HG03097 (cell line): Measurements from ENCODE around the gene SYNPO2.
"Not testable (repeated sequence)": the region's sequence is repeated elsewhere in the genome, so short reads cannot be mapped to it uniquely, and the experiment has no call there.

Source experiments
- ATAC-seq: cut with Tn5 transposase; IDR thresholded peaks from one replicate; pipeline ENCODE4 v1.9.1; 2021; ENCODE audit not compliant: unreplicated experiment, low FRiP score

SYNPO2 gene

DNA sequence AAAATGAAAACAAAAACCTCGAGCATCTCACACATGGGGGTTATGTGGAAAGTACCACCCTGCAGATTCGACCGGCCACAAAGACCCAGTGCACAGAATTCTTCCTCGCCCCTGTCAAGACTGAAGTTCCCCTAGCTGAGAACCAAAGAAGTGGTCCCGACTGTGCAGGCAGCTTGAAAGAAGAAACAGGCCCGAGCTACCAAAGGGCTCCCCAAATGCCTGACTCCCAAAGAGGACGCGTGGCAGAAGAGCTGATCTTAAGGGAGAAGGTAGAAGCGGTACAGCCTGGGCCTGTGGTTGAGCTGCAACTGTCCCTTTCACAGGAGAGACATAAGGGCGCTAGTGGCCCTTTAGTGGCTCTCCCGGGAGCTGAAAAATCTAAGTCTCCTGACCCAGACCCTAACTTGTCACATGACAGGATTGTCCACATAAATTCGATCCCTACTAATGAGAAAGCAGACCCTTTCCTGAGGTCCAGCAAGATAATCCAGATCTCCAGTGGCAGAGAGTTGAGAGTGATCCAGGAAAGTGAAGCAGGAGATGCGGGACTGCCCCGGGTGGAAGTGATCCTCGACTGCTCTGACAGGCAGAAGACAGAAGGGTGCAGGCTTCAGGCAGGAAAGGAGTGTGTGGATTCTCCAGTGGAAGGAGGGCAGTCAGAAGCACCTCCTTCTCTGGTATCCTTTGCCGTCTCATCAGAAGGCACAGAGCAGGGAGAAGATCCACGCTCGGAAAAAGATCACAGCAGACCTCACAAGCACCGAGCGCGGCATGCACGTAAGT is 138.2 kb downstream of the SYNPO2 start:
- no peak for ATAC-seq

- ATAC-seq: no peak
Observed at GRCh38 chr4:119027811-119028210, 139.2 kb downstream of the SYNPO2 start.

- ATAC-seq: no peak
Observed at GRCh38 chr4:119028296-119028695, 139.6 kb downstream of the SYNPO2 start.

GRCh38 chr4:119029847-119030535 is 141.3 kb downstream of the SYNPO2 start:
- ATAC-seq: no peak

GRCh38 chr4:119030536-119030890 is 141.9 kb downstream of the SYNPO2 start:
- no peak for ATAC-seq

DNA sequence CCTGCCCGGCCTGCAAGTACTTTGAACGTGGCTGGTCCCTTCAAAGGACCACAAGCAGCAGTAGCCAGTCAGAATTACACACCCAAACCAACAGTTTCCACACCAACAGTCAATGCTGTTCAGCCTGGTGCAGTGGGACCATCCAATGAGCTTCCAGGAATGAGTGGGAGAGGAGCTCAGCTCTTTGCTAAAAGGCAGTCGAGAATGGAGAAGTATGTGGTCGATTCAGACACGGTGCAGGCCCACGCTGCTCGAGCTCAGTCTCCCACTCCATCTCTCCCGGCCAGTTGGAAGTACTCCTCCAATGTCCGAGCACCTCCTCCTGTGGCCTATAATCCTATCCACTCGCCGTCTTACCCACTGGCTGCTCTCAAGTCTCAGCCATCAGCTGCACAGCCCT is 142.6 kb downstream of the SYNPO2 start:
- no peak for ATAC-seq

DNA sequence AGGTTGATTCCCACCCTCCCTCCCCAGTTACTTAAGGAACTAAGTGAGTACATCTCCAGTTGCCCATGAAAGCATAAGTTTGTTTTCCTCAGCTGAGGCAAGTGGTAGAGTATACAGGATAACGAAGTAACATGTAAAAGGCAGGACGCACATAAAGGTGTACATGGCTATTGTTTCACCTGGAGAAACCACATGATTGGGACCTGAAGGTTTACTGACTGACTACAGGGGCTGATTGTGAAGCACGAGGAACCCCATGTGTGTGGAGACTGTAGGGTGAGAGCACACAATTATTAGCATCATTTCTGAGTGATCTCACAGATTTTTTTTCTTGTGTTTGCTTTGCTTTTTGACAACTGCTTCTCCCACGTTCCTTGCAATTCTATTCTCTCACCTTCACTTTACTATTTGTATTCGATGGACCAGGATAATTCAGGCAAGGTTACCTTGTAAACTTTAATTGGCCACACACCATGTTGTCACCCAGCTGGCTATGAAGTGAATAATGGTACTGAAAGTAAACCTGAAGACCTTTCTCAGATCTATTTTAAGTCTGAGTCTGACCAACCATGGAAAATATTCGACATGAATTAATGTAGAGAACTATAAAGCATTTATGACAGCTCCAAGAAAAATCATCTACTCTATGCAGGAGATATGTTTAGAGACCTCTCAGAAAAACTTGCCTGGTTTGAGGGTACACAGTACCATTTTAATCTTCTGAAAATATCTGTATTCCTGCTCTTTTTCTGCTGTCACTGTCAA is 144.4 kb downstream of the SYNPO2 start:
- no peak for ATAC-seq

GRCh38 chr4:119034276-119035008 is 145.8 kb downstream of the SYNPO2 start:
- ATAC-seq: no peak

DNA sequence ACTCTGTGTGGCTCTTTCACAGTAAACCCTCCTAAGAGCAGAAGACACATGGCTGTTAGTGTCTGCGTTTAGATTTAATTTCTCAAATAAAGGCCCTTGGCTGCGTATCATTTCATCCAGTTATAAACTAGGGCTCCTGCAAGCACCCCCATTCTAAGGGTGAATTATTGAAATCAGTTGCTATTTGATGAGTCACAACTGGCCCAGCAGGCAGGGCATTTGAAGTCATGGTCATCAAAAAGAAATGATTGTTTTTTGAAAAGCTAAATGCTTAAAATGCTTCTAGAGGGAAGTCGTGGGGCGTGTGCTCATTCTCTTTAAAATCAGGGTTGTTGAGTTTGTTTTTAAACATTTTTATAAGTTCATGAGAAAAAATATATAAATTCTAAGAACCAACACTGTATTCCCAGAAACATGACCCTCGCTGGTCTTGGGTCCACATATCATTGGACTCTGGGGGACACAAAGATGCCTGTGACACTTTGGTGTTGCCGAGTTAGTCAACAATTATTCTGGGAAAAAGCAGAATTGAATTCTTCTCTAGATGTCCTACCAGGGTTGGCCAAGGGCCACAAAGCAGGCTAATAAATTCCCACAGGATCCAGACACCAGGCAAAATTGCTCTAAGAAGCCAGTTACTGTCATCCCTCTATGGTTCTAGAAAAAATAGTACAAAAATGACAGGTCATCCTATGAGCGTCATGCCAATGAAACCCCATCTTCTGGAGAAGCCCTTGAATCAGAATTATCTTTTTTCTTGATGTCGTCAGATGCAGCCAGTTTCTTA is 147.5 kb downstream of the SYNPO2 start:
- ATAC-seq: no peak

GRCh38 chr4:119037709-119038108 is 149.1 kb downstream of the SYNPO2 start:
- no peak for ATAC-seq

- ATAC-seq: no peak
Observed at GRCh38 chr4:119038116-119038841, 149.6 kb downstream of the SYNPO2 start.

DNA sequence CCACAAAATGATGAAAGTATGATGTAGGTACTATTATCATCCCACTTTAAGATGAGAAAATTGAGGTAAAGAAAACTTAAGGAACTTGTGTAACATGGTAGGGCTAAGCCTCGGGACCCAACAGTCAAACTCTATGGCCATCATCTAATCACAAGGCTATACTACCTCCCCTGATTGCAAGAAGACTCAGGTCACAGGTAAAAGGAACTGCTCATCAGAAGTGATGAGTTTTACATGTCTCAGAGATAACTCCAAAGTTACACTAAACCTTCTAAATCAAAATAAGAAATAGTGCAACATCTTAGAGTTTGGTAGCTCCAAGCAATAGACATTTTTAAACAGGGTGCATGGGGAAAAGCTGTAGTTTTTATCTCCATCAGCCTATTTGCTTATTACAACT is 150.5 kb downstream of the SYNPO2 start:
- no peak for ATAC-seq

DNA sequence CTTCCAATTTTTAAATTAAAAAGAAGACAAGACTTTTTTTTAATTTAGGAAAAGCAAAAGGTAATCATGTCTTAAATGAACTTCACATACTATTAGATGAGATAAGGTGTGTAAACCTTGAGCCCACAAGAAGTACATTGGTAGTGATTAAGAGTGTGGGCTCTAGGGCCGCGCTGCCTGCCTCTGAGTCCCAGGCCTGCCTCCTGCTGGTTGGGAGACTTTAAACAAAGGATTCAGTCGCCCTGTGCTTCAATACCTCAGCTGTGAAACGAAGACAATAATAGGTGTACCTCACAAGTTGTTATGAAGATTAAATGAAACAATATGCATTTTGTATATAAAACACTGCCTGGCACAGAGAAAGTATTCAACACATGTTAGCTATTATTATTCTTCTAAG is 151.1 kb downstream of the SYNPO2 start:
- no peak for ATAC-seq

GRCh38 chr4:119040261-119040660 is 151.6 kb downstream of the SYNPO2 start:
- ATAC-seq: no peak

DNA sequence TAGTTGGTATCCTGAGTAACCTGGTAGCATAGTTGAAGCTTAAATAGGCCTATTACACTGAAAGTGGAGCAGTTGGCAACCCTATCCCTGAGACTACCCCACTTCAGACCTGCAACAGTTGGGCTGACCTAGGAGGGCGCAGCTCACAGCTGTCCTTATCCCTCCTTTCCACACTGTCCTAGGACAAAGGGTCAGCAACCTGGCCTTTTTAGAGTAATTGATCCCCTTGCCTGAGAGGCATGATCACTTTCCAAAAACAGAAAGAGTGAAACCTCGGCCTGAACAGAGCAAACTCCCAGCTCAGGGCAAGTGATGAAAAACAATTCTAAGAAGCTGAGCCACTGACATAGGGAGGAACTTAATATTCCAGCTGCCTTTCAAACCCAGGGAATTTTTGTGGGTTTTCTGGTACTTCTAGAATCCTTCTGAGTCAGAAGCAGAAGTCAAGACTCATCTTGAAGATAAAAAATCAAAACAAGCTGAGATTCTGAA is 152.1 kb downstream of the SYNPO2 start:
- no peak for ATAC-seq

DNA sequence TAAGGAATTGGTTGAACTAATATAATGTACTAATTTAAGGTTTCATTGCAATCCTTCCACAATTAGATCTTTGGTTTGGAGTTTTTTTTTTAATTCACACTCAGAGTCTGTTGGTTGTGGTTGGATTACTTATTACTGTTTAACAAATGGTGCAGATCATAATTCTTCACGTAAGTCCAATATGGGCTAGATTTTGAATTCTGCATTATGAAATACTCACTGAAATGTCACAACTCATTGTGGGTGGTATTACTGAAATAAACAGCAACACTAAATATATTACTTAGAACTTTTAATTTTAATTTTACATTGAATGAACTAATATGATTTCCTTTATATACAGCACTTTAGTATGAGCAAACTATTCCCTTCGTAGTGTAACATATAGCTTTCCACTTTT is 152.7 kb downstream of the SYNPO2 start:
- ATAC-seq: no peak

DNA sequence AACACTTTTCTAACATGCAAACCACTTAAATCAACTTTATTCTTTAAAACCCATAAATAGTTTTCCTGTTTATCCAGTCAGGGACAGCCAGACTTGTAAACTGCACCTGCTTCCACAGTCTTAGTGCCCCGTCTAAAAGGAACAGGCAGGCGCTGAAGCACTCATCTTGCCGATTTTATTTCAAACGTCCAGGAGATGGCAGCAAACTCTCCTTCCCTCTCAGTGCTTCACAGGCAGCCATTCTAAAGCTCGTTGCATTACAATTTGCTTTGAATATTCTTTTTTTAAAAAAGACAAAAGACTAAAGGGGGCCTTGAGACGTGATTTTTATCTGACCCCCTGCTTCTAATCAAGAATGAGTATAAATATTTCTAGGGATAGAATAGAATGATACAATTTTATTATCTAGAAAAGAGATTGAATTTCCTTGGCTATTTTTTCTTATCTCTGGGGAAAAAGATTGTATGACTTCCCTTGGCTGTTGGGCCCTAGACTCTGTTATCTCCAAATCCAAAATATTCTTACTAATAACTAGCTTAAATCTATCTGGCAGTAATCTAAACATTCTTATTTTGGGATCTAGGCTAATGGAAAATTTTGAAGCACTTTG is 153.4 kb downstream of the SYNPO2 start:
- ATAC-seq: peak; percentile 84

GRCh38 chr4:119046263-119046662 is 157.6 kb downstream of the SYNPO2 start:
- ATAC-seq: no peak

DNA sequence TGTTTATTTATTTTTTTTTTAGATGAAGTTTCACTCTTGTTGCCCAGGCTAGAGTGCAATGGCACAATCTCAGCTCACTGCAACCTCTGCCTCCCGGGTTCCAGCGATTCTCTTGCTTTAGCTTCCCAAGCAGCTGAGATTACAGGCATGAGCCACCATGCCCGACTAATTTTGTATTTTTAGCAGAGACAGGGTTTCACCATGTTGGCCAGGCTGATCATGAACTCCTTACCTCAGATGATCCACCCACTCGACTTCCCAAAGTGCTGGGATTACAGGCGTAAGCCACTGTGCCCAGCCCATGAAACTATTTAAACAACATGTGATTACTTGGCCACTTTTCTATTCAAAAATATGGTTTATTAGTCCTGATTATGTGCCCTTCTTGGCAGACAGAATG is 158.4 kb downstream of the SYNPO2 start:
- ATAC-seq: not testable (repeated sequence)
